22Rv1 (cell line): ENCODE data around the gene RNLS.

Experiments
- ZFX ChIP-seq: fragments of 450-650 bp; IDR thresholded peaks from 2 replicates; pipeline ENCODE4 v1.6.1; 2017; ENCODE audit warnings: antibody characterized with exemption, borderline replicate concordance
- TF ChIP-seq, protein P1 (sequence below): fragments of 450-650 bp; IDR thresholded peaks from 2 replicates; pipeline ENCODE4 v1.5.1; 2017; ENCODE audit warnings: mild to moderate bottlenecking

DNA sequence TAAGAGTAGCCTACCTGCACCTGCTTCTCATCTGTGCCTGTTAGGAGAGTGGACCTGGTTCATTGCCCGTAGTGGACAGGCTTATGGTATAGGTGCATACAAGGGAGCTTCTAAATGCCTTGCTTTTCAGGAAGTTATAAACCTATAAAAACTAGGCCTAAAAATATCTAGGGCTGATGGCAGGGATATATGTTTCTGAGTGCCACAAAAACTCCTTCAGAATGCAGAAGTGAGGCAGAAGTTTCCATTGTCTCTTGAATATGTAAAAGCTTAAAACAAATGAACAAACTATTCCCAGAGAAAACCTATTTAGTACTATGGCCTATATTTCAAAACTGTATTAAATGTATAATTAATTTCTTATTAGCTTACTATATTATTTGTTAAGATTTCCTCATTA, 91.8 kb downstream of the RNLS start:
- TF ChIP-seq, protein P1, sequence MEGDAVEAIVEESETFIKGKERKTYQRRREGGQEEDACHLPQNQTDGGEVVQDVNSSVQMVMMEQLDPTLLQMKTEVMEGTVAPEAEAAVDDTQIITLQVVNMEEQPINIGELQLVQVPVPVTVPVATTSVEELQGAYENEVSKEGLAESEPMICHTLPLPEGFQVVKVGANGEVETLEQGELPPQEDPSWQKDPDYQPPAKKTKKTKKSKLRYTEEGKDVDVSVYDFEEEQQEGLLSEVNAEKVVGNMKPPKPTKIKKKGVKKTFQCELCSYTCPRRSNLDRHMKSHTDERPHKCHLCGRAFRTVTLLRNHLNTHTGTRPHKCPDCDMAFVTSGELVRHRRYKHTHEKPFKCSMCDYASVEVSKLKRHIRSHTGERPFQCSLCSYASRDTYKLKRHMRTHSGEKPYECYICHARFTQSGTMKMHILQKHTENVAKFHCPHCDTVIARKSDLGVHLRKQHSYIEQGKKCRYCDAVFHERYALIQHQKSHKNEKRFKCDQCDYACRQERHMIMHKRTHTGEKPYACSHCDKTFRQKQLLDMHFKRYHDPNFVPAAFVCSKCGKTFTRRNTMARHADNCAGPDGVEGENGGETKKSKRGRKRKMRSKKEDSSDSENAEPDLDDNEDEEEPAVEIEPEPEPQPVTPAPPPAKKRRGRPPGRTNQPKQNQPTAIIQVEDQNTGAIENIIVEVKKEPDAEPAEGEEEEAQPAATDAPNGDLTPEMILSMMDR = no peak
- TF ChIP-seq ZFX = no peak
